Measurements from ENCODE around the gene ACADS. TPM values are rescaled to one million over a fixed set of nuclear protein-coding genes. Genes with fewer than 3 reads are reported as not detected.

The ACADS gene
- total and polyA plus RNA-seq, 9 of the 15 experiments (the other 6 are each of a cell fraction or from before 2014, with no cell fraction given) = 0.06 to 20.3 (median 8.8) TPM

DNA sequence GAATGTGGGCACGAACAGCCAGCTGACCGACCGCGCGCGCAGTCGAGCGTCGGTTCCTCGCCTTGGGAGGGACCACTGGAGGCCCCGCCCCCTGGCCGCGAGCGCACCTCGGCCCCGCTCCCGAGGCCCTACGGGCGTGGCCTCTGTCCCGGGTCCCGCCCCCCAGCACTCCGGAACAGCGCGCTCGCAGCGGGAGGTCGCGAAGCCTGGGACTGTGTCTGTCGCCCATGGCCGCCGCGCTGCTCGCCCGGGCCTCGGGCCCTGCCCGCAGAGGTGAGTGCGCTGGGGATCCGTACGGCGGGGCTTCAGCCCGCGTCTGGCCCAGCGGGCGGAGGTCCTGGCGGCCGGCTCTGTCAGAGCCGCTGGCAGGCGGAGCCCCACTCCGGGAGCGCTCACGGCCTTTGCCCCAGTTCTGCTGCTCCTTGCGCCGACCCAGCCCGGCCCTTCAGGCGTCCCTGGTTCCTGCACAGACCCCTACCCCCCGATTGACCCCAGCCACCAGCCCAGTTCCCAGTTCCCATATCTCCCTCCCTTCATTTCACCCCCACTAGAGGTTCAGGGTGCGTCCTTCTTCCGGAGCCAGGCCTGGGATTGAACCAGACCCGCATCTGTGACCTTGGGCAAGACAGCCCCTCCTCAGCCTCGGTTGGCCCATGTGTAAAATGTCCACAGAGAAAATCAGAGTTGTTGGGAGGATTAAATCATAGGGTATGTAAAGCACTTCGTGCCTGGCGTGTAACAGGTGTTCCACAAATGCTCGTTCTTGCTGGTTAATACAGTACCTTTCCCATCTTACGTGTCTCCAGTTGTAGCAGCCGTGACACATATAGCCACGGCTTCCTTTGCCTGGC is at the start of gene ACADS (continued):
- TF ChIP-seq, protein P1, sequence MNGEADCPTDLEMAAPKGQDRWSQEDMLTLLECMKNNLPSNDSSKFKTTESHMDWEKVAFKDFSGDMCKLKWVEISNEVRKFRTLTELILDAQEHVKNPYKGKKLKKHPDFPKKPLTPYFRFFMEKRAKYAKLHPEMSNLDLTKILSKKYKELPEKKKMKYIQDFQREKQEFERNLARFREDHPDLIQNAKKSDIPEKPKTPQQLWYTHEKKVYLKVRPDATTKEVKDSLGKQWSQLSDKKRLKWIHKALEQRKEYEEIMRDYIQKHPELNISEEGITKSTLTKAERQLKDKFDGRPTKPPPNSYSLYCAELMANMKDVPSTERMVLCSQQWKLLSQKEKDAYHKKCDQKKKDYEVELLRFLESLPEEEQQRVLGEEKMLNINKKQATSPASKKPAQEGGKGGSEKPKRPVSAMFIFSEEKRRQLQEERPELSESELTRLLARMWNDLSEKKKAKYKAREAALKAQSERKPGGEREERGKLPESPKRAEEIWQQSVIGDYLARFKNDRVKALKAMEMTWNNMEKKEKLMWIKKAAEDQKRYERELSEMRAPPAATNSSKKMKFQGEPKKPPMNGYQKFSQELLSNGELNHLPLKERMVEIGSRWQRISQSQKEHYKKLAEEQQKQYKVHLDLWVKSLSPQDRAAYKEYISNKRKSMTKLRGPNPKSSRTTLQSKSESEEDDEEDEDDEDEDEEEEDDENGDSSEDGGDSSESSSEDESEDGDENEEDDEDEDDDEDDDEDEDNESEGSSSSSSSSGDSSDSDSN (IDR thresholded peaks at IDR 0.05; ENCODE audit: borderline replicate concordance in 1 of 2, low read depth in 2 of 2, low read length in 2 of 2) = peak in 1 of 2 experiments; percentile 53; a peak in 1 of 4 replicates
- no peak for TF ChIP-seq NCOA6 (IDR thresholded peaks at IDR 0.05)
- no peak for TF ChIP-seq HIVEP1 (CRISPR knock-in tag; IDR thresholded peaks at IDR 0.05)
- TF ChIP-seq JUND (IDR thresholded peaks at IDR 0.05; ENCODE audit: borderline replicate concordance, low read depth, low read length) = peak; percentile 29; the same call in 1 of the 2 replicates
- 0 out of 3 replicates have a peak, but pooled peaks have one; percentile 19 for TF ChIP-seq JUND (tag; IDR thresholded peaks at IDR 0.05; ENCODE audit: borderline replicate concordance, low read depth, low read length)
- TF ChIP-seq TRIM28 (IDR thresholded peaks at IDR 0.05) = no peak
- TF ChIP-seq, protein P2, sequence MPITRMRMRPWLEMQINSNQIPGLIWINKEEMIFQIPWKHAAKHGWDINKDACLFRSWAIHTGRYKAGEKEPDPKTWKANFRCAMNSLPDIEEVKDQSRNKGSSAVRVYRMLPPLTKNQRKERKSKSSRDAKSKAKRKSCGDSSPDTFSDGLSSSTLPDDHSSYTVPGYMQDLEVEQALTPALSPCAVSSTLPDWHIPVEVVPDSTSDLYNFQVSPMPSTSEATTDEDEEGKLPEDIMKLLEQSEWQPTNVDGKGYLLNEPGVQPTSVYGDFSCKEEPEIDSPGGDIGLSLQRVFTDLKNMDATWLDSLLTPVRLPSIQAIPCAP (CRISPR knock-in tag; IDR thresholded peaks at IDR 0.05; ENCODE audit: borderline replicate concordance) = no peak
- TF ChIP-seq ZNF23 (CRISPR knock-in tag; IDR thresholded peaks at IDR 0.05) = no peak
- peak; percentile 28; the same call in 1 of the 2 replicates for TF ChIP-seq PML (IDR thresholded peaks at IDR 0.05; ENCODE audit: low read length)
- TF ChIP-seq, protein P3, sequence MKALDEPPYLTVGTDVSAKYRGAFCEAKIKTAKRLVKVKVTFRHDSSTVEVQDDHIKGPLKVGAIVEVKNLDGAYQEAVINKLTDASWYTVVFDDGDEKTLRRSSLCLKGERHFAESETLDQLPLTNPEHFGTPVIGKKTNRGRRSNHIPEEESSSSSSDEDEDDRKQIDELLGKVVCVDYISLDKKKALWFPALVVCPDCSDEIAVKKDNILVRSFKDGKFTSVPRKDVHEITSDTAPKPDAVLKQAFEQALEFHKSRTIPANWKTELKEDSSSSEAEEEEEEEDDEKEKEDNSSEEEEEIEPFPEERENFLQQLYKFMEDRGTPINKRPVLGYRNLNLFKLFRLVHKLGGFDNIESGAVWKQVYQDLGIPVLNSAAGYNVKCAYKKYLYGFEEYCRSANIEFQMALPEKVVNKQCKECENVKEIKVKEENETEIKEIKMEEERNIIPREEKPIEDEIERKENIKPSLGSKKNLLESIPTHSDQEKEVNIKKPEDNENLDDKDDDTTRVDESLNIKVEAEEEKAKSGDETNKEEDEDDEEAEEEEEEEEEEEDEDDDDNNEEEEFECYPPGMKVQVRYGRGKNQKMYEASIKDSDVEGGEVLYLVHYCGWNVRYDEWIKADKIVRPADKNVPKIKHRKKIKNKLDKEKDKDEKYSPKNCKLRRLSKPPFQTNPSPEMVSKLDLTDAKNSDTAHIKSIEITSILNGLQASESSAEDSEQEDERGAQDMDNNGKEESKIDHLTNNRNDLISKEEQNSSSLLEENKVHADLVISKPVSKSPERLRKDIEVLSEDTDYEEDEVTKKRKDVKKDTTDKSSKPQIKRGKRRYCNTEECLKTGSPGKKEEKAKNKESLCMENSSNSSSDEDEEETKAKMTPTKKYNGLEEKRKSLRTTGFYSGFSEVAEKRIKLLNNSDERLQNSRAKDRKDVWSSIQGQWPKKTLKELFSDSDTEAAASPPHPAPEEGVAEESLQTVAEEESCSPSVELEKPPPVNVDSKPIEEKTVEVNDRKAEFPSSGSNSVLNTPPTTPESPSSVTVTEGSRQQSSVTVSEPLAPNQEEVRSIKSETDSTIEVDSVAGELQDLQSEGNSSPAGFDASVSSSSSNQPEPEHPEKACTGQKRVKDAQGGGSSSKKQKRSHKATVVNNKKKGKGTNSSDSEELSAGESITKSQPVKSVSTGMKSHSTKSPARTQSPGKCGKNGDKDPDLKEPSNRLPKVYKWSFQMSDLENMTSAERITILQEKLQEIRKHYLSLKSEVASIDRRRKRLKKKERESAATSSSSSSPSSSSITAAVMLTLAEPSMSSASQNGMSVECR (CRISPR knock-in tag; IDR thresholded peaks at IDR 0.05) = peak; percentile 74; the same call in 1 of the 2 replicates
- TF ChIP-seq, protein P4, sequence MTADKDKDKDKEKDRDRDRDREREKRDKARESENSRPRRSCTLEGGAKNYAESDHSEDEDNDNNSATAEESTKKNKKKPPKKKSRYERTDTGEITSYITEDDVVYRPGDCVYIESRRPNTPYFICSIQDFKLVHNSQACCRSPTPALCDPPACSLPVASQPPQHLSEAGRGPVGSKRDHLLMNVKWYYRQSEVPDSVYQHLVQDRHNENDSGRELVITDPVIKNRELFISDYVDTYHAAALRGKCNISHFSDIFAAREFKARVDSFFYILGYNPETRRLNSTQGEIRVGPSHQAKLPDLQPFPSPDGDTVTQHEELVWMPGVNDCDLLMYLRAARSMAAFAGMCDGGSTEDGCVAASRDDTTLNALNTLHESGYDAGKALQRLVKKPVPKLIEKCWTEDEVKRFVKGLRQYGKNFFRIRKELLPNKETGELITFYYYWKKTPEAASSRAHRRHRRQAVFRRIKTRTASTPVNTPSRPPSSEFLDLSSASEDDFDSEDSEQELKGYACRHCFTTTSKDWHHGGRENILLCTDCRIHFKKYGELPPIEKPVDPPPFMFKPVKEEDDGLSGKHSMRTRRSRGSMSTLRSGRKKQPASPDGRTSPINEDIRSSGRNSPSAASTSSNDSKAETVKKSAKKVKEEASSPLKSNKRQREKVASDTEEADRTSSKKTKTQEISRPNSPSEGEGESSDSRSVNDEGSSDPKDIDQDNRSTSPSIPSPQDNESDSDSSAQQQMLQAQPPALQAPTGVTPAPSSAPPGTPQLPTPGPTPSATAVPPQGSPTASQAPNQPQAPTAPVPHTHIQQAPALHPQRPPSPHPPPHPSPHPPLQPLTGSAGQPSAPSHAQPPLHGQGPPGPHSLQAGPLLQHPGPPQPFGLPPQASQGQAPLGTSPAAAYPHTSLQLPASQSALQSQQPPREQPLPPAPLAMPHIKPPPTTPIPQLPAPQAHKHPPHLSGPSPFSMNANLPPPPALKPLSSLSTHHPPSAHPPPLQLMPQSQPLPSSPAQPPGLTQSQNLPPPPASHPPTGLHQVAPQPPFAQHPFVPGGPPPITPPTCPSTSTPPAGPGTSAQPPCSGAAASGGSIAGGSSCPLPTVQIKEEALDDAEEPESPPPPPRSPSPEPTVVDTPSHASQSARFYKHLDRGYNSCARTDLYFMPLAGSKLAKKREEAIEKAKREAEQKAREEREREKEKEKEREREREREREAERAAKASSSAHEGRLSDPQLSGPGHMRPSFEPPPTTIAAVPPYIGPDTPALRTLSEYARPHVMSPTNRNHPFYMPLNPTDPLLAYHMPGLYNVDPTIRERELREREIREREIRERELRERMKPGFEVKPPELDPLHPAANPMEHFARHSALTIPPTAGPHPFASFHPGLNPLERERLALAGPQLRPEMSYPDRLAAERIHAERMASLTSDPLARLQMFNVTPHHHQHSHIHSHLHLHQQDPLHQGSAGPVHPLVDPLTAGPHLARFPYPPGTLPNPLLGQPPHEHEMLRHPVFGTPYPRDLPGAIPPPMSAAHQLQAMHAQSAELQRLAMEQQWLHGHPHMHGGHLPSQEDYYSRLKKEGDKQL (CRISPR knock-in tag; IDR thresholded peaks at IDR 0.05; ENCODE audit: borderline replicate concordance) = peak; percentile 48; the same call in 1 of the 2 replicates

Data from K562 (cell line).